B cell (primary cell): ENCODE results near the gene TFAP2E. TPM values are rescaled to one million over a fixed set of nuclear protein-coding genes. Genes with fewer than 3 reads are reported as not detected.

Experiments used
- ATAC-seq: fragments of 200-7000 bp; cut with Tn5 transposase; one replicate; pipeline ENCODE4 v1.10.0; 2021; ENCODE audit warnings: low read depth, mild to moderate bottlenecking, moderate number of reproducible peaks, moderate library complexity
- CTCF ChIA-PET: fragments of 350-600 bp; sonication (Branson Sonifier 250); formaldehyde crosslinking; loops from one replicate; lab custom pipeline; 2021; ENCODE audit warnings: antibody characterized with exemption, inconsistent platforms; lab: Charles Lee
- POLR2A ChIA-PET: fragments of 350-600 bp; sonication (Branson Sonifier 250); formaldehyde crosslinking; loops from one replicate; lab custom pipeline; 2021; ENCODE audit warnings: antibody characterized with exemption; lab: Charles Lee
- DNase-seq: peaks from one replicate; pipeline ENCODE4 v3.0.0; 2013
- H2AFZ ChIP-seq: 2 replicates; pipeline ENCODE4 v1.6.1; 2012; ENCODE audit warnings: mild to moderate bottlenecking, low read depth, low read length; ENCODE audit not compliant: insufficient read depth, poor library complexity, severe bottlenecking
- H3K27ac ChIP-seq, 2 donors: 1 replicate in 1 of 2; 2 replicates in 1 of 2; pipeline ENCODE4 v1.5.1; 2012 to 2013; ENCODE audit warnings: low read length in 2 of 2, mild to moderate bottlenecking in 2 of 2, moderate library complexity in 1 of 2
- H3K27me3 ChIP-seq, 4 experiments: fragments of 200-600 bp in 1 of 4; sonication (generic) in 1 of 4; replicated peaks in 1 of 4; 1 replicate in 2 of 4; 2 replicates in 2 of 4; pipeline versions ENCODE4 v1.6.1 to v1.7.0; 2013 to 2016; ENCODE audit warnings: low read length in 3 of 4, mild to moderate bottlenecking in 2 of 4, mixed read lengths in 1 of 4, moderate library complexity in 1 of 4; ENCODE audit not compliant: insufficient read depth in 4 of 4, control insufficient read depth in 3 of 4; ENCODE audit errors: control extremely low read depth in 1 of 4
- H3K36me3 ChIP-seq, 2 experiments: replicated peaks in 1 of 2; 1 replicate in 1 of 2; 2 replicates in 1 of 2; pipeline versions ENCODE4 v1.6.1 to v1.7.1; 2013; ENCODE audit warnings: low read length in 1 of 2; ENCODE audit not compliant: insufficient read depth in 2 of 2, control insufficient read depth in 1 of 2; ENCODE audit errors: control extremely low read depth in 1 of 2, extremely low read depth in 1 of 2
- H3K4me1 ChIP-seq, 2 donors: fragments of 200-600 bp in 1 of 2; sonication (generic) in 1 of 2; 1 replicate in 1 of 2; 2 replicates in 1 of 2; pipeline versions ENCODE4 v1.5.1 to v1.6.1; 2013 to 2017; ENCODE audit warnings: low read length in 2 of 2; ENCODE audit not compliant: control insufficient read depth in 2 of 2, insufficient read depth in 2 of 2
- H3K4me2 ChIP-seq: replicated peaks from 2 replicates; pipeline ENCODE3; 2012; ENCODE audit warnings: mild to moderate bottlenecking, low read depth, low read length; ENCODE audit not compliant: poor library complexity, severe bottlenecking
- H3K4me3 ChIP-seq, 5 experiments: fragments of 200-600 bp in 1 of 5; sonication (generic) in 1 of 5; 1 replicate in 3 of 5; 2 replicates in 2 of 5; pipeline versions ENCODE4 v1.5.1 to v1.7.0; 2011 to 2016; ENCODE audit warnings: low read length in 4 of 5, mild to moderate bottlenecking in 4 of 5, low read depth in 2 of 5, control low read depth in 1 of 5, moderate library complexity in 1 of 5; ENCODE audit not compliant: insufficient read depth in 1 of 5; ENCODE audit errors: control extremely low read depth in 1 of 5, extremely low read depth in 1 of 5
- H3K79me2 ChIP-seq: fragments of 200-600 bp; sonication (generic); one replicate; pipeline ENCODE4 v1.6.0; 2016; ENCODE audit warnings: low read length; ENCODE audit not compliant: control insufficient read depth, insufficient read depth
- H3K9ac ChIP-seq: fragments of 200-600 bp; sonication (generic); 2 replicates; pipeline ENCODE4 v1.6.1; 2017; ENCODE audit warnings: mild to moderate bottlenecking, low read length, moderate library complexity
- H3K9me3 ChIP-seq, 3 donors: one replicate each; pipeline versions ENCODE4 v1.6.1 to v1.7.1; 2013; ENCODE audit warnings: low read length in 2 of 3; ENCODE audit not compliant: control insufficient read depth in 2 of 3, insufficient read depth in 1 of 3; ENCODE audit errors: control extremely low read depth in 1 of 3
- H4K20me1 ChIP-seq: 2 replicates; pipeline ENCODE4 v1.6.0; 2012; ENCODE audit warnings: mild to moderate bottlenecking, low read length; ENCODE audit not compliant: insufficient read depth, control insufficient read depth, poor library complexity, severe bottlenecking
- H3K27ac Mint-ChIP-seq: one replicate; pipeline ENCODE4 v1.8.0; 2021; ENCODE audit warnings: mixed read lengths
- H3K27me3 Mint-ChIP-seq: one replicate; pipeline ENCODE4 v1.8.0; 2021; ENCODE audit warnings: mixed read lengths
- H3K4me1 Mint-ChIP-seq: one replicate; pipeline ENCODE4 v1.8.0; 2021; ENCODE audit warnings: mixed read lengths
- H3K4me3 Mint-ChIP-seq: one replicate; pipeline ENCODE4 v1.8.0; 2021; ENCODE audit warnings: mixed read lengths
- H3K9me3 Mint-ChIP-seq: one replicate; pipeline ENCODE4 v1.8.0; 2022; ENCODE audit warnings: mixed read lengths; ENCODE audit not compliant: insufficient read depth
- EZH2 ChIP-seq: IDR thresholded peaks from 2 replicates; pipeline ENCODE4 v1.6.1; 2012; ENCODE audit warnings: borderline replicate concordance, low read depth, mild to moderate bottlenecking, moderate library complexity, low read length; ENCODE audit not compliant: insufficient read depth, poor library complexity, severe bottlenecking
- WGBS: methylation state at CpG from one replicate; pipeline ENCODE4 v1.1.5; 2013; ENCODE audit warnings: missing lambda C conversion rate; ENCODE audit not compliant: insufficient coverage; 5-methylcytosine and 5-hydroxymethylcytosine counted together
- intact Hi-C: fragments of 100-400 bp; cut with micrococcal nuclease; formaldehyde crosslinking; loops from one replicate; pipeline ENCODE4 v1.10.0; 2022
- polyA plus RNA-seq: library from polyadenylated mRNA; depleted of rRNA; stranded (reverse); fragments of >200 nt; gene quantifications from 2 replicates; pipeline ENCODE4 v1.2.3, GENCODE V29; 2012
- total RNA-seq, 2 donors: library from RNA; stranded (reverse); fragments of 120-200 nt in 1 of 2; gene quantifications; 1 replicate in 1 of 2; 2 replicates in 1 of 2; pipeline versions ENCODE4 v1.2.3 to v1.2.4, GENCODE V29; 2013 to 2022
- TF ChIP-seq, protein P1 (sequence below): fragments of 200-600 bp; IDR thresholded peaks from one replicate; pipeline ENCODE4 v1.8.0; 2022; ENCODE audit warnings: antibody characterized with exemption, mild to moderate bottlenecking

Gene TFAP2E
- total and polyA plus RNA-seq, 2 donors (not counting 1 experiment from before 2014, with no cell fraction given) = 2.3 to 4.5 TPM

- Mint-ChIP-seq H3K4me3 (peak overlapping the region; percentile 98), H3K27ac (peak overlapping the region; percentile 89), H3K4me1 (peaks cover 40% of the 10 kb centered on the region), H3K9me3 (no peaks in the 10 kb centered on the region), H3K27me3 (no peaks in the 10 kb centered on the region)
- H3K27ac ChIP-seq = peak overlapping the region; percentile 68 to 82
- peak overlapping the region; percentile 94 for H3K4me2 ChIP-seq
- H3K9ac ChIP-seq = peak overlapping the region; percentile 93
- TF ChIP-seq, protein P1, sequence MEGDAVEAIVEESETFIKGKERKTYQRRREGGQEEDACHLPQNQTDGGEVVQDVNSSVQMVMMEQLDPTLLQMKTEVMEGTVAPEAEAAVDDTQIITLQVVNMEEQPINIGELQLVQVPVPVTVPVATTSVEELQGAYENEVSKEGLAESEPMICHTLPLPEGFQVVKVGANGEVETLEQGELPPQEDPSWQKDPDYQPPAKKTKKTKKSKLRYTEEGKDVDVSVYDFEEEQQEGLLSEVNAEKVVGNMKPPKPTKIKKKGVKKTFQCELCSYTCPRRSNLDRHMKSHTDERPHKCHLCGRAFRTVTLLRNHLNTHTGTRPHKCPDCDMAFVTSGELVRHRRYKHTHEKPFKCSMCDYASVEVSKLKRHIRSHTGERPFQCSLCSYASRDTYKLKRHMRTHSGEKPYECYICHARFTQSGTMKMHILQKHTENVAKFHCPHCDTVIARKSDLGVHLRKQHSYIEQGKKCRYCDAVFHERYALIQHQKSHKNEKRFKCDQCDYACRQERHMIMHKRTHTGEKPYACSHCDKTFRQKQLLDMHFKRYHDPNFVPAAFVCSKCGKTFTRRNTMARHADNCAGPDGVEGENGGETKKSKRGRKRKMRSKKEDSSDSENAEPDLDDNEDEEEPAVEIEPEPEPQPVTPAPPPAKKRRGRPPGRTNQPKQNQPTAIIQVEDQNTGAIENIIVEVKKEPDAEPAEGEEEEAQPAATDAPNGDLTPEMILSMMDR = no peak
- no peak for TF ChIP-seq EZH2
- H3K9me3 ChIP-seq = no peaks in the 10 kb centered on the region
- DNase-seq (no peak), ATAC-seq (no peak)
- peaks cover 15 to 26% of the 10 kb centered on the region in 2 donors for H3K4me1 ChIP-seq
- ChIA-PET POLR2A (interaction anchor here (0.5 to 1.9 kb wide), 4 partner anchors 11 to 215 kb away, joined by 3 to 7 read pairs (median 4); partner anchors contain the start of gene CLSPN), CTCF (interaction anchor here (0.5 to 2.4 kb wide), 9 partner anchors 8 to 704 kb away, joined by 3 to 13 read pairs (median 4); partner anchors contain the start of gene CLSPN)
- no peaks in the 10 kb centered on the region for H3K27me3 ChIP-seq
- WGBS = 0% methylated on average over 15 of the region's 17 CpGs
- H2AFZ ChIP-seq = peak overlapping the region; percentile 89
- intact Hi-C loops = loop anchor here (1.0 to 10.0 kb wide), 6 partner anchors 20 to 702 kb away; partner anchors contain the start of genes PSMB2, SFPQ, SMIM12 and ZMYM6
- H3K36me3 ChIP-seq = peaks cover 5 to 20% of the 10 kb centered on the region in 2 experiments
- no peaks in the 10 kb centered on the region for H4K20me1 ChIP-seq
- H3K79me2 ChIP-seq = peaks cover 37% of the 10 kb centered on the region
- H3K4me3 ChIP-seq = peak overlapping the region; percentile 82 to 94 (median 90)
These were observed 16.5 kb upstream of the TFAP2E start for GRCh38 chr1:35556484-35557117.
